GM21367 (cell line): Measurements from ENCODE around the gene RORC.

Experiments used
- ATAC-seq: cut with Tn5 transposase; IDR thresholded peaks from one replicate; pipeline ENCODE4 v1.9.1; 2021; ENCODE audit not compliant: unreplicated experiment

RORC gene

DNA sequence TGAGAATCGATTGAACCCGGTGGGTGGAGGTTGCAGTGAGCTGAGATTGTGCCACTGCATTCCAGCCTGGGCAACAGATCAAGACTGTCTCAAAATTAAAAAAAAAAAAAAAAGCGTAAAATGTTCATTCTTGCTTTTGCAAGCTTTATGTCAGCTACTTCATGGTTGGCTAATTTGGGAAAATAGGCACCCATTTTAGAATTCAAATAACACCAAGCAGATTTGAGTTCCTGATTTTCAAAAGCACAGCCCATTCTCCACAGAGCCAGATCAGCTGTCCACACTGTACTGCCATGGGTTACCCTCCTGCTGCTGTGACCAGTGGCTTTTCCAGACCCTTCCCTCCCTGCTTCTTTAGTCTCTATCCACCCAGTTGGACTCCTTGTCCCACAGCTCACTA is 17.5 kb upstream of the RORC start:
- no peak for ATAC-seq

DNA sequence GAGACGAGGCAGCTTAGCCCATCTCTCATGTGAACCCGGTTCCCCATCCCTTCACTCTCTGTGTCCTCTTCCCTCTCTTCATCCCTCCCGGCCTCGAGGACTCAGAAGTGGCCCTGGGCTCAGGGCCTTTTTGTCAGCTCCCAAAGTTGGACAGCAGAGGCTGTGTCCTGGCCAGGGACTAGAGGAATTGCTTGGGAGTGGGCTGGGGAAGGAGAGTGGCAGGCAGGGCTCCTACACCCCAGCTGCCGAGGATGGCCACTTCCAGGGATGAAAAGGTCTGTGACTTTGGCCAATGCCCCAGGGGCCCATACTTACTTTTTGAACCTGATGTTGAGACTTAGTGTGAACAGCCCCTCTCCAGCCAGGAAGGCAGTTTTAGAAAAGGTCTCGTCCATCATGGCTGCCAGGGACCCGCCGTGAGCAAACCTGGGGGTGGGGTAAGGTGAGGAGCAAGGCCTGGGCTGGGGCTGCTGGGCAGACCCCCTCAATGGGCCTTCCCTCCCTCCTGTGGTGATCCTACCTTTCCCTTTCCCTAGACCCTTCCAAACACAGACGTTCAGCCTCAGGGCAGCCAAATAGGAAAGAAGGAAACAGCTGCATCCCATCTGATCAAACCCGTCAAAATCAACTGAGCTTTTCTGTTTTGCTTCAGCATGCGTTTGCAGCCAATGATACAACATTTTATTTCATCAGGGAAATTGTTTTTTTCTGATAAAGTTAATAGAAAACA is 16.4 kb upstream of the RORC start:
- ATAC-seq: no peak

DNA sequence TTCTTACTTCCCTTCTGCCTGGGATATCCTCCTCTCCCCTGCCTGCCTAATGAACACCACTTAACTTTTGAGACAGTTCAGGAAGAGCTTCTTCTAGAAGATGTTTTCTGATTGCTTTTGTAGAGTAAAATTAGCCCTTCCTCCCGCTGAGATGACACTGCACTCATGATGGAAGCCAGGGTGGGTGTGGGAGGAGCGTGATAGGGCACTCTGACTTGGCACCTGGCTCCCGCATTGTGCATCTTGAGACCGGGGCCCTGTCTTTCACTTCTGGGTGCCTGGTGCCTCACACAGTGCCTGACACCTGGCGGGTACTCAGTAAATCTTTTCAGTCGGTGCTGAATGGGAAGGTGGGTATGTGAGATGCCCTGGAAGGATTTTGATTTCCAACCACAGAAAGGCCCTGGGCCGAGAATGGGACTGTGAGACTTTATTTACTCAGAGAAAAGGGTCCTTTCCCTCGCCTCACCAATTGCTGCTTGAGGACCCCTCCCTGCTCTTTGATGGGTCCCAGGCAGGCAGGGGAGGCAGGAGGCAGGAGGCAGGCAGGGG is 15.2 kb upstream of the RORC start:
- ATAC-seq: no peak

GRCh38 chr1:151846062-151846568 is 14.5 kb upstream of the RORC start:
- no peak for ATAC-seq

- ATAC-seq: no peak
These were observed 11.8 kb upstream of the RORC start for GRCh38 chr1:151843398-151843797.

DNA sequence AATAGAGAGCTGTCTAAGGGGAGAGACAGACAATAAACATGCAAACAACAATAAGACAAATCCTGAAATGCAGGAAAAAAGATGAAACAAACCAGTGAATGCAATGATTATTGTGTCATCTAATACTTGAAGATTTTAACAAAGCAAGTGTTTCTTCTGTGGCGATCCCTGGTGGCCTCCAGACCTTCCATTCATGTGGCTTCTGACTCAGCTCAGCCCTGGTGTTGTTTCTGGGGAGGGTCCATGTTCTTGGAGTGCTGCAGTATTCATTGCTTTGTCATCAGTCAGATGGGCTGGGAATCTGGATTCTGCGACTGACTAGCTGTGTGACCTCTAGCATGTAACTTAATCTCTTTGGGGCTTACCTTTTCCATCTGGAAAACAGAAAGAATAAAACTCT is 9.5 kb upstream of the RORC start:
- ATAC-seq: no peak

GRCh38 chr1:151840421-151840820 is 8.8 kb upstream of the RORC start:
- ATAC-seq: no peak

DNA sequence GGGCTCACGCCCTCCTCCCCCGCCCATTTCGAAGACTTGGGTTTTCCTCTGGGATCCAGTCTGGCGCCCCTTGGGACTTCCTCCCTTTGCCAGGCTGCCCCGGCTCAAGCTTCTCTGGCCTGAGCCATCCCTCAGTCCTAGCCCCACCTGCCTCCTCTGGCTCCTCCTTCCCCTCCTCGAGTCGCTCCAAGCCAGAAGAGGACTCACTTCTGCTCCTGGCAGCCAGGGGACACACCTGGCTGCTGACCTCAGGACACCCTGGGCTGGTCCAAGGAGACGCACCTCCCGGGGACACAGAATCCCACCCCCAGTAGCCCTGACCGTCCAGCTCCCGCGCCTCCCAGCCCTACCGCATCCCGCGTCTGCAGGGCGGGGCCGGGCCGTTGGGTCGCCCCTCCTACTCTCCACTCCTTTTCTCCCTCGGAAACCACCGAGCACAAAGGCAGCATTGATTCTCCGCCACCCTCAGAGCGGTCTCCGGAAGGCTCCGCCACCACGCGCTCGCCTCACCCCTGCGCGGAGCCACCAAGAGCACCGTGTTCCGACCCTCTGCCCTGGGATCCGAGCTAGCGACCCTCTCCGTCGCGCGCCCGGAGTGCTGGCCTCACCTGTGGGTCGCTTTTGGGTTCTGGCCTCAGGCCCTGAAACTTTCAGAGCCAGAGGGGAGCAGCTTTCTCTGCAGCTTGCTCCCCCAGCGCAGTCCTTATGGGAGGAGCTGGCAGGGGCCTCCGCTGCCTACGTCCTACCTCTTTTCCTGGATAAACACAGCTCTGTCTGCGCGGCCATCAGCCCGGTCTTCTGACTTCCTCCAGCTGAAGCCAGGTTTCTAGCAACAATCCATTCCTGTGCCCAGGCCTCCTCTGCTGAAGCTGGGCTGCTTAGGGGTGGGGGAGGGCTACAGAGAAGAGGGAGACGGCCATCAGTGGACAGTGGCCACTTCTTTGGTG is 8.1 kb upstream of the RORC start, which contains the start of gene C2CD4D:
Gene C2CD4D (minus strand): TSS at position 364 of the 947 bp plus-strand sequence. CDS start 831 bp downstream, outside the sequence.
- ATAC-seq: no peak

- ATAC-seq: no peak
These were observed 7.4 kb upstream of the RORC start for GRCh38 chr1:151839082-151839412.

DNA sequence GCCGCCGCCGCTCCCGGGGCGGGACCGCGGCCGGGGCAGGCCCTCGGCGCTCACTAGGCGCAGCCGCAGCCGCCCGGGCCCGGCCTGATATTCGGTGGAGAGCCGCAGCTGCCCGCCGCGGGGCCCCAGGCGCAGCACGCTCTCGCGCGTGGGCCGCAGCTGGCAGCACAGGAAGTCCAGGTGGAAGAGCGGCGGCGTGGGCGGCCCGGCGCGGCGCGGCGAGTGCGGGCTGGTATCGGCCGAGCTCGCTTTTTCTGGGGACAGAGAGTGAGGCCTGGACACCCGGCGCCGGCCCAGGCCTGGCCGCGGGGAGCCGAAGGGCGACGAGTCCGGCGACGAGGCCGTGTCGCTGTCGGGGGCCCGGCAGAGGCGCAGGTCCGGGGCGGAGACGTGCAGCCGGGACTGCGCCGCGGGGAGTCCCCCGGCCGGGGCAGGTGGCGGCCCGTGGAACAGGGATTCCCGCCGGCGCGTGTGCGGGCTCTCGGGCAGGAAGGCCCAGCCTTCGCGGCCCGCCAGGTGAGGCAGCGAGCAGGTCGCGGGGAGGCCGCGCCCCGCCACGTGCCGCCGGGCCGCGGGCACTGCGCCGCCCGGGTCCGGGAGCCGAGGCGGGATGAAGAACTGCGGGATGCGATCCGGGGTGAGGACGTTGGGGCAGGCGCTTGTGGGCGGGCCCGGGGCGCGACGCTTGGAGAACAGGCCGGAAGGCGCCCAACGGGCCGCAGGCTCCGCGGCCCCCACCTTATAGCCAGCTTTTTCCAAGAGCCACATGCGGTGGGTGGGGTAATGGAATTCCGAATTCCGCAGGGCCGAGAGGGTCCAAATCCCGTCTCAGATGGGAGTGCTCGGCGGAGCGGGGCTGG is 6.8 kb upstream of the RORC start:
- ATAC-seq: no peak

GRCh38 chr1:151837884-151838221 is 6.3 kb upstream of the RORC start:
- ATAC-seq: no peak

DNA sequence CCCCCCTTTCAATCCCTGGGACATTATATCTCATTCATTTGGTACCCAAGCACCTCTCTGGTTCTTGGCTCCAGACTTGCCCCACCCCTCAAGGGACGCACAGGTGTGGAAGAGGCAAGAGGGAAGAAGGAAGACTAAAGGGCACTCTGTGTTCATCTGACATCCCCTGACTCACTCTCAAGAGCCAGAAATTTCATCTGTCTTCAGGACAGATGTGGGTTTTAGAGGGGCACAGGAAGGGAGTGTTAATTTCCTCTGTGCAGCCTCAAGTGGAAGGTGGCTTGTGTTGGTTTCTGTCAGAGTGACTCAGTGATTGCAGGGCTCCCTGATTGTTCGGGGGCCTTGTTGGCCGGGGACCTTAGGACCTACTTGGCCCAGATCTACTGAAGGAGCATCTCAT is 5.6 kb upstream of the RORC start:
- ATAC-seq: no peak

DNA sequence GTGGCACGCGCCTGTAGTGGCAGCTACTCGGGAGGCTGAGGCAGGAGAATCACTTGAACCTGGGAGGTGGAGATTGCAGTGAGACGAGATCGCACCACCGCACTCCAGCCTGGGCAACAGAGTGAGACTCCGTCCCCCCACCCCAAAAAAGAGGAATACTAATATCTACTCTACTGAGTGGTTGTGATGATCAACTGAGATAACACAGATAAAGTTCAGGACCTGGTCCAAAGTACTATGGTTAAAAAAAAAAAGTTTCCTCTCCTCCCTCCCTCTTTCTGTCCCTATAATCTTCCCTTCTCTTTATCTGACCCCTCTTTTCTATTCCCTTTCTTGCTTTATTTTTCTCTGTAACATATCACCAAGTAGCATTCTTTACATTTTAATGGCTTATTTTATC is 4.0 kb upstream of the RORC start:
- no peak for ATAC-seq

- no peak for ATAC-seq
These were observed 2.6 kb upstream of the RORC start for GRCh38 chr1:151834239-151834638.

GRCh38 chr1:151833172-151833900 is 1.7 kb upstream of the RORC start:
- ATAC-seq: no peak

DNA sequence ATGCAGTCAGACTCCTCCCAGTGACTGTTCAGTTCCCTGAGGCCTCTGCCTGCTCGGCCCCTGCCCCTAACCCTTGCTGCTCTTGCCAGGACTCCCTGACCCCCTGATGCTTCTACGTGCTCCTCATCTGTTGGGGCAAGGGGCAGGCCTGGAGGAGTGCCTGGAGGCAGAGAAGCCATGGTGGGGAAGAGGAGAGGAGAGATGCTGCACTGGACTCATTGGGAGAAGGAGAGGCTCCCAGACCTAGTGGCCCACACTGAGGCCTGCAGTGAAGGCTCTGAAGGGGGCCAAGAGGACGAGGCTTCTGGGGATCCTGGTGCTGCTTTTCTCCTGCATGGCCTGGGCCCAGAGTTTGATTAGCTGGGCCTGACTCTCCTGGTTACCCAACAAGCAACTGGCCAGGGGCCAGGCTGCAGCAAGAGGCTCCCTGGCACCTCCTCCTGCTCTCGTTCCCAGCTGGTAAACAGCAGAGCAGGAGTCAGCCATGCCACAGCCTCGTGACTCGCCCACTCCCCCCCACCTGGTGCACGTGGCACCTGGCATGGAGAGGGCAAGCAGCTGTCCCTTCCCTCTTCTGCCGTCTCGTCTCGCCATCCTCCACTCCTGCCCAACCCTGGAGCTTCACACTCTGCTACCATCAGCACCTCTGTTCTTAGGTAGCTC is 847 bp upstream of the RORC start:
- ATAC-seq: no peak

DNA sequence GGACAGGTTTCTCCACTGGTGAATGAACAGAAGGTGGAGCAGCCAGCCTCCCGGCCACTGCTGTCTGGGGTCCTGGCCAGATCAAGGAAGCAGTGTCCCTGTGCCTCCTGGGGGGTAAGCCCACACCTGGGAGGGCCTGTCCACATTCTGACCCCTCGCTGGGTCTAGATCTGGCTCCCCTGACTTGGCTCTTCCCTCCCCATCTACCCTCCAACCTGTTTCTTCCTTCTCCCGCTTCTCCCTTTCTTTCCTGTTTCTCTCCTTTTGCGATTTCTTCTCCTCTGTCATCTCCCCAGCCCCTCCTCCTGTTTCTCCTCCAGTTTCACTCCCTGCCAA is 378 bp downstream of the RORC start:
- ATAC-seq: no peak

- no peak for ATAC-seq
These were observed 1.5 kb downstream of the RORC start for GRCh38 chr1:151830055-151830454.

DNA sequence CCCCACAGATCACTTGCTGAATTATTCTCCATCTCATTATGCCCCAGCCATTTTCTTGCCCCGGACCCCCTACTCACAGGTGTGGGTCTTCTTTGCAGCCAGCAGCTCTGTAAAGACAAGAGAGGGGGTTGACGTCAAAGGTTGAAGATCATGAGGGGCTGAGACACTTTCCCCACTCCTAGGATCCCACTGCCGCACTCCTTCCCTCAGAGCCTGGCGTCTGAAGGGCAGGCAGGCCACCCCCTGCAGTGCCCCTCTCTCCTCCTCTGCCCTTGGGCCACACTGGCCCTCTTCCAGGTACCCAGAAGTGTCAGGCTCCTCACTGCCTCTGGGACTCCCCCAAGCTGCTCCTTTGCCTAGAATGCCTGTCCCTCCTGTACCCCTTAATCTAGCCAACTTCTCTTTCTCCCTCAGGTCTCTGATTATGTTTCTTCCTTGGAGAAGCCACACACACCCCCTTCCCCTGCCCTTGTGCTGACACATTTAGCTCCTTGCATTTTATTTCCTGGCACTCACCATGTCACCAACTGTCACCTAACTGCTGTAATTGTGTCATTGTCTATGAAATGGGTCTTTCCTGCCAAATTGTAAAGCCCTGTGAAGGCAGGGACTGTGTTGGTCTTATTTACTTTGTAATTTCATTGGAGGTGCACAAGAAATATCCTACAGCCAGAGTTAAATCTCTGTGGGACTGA is 2.1 kb downstream of the RORC start:
- ATAC-seq: no peak
